Mesodermal cell (in vitro differentiated cells): ENCODE results near the gene FAM3A.

Experiments
- H3K27ac ChIP-seq: 2 replicates; pipeline ENCODE4 v1.7.0; 2013; ENCODE audit warnings: mild to moderate bottlenecking, low read depth, low read length, moderate library complexity; ENCODE audit not compliant: severe bottlenecking
- H3K36me3 ChIP-seq: 2 replicates; pipeline ENCODE4 v1.7.1; 2013; ENCODE audit warnings: mild to moderate bottlenecking, low read length, moderate library complexity; ENCODE audit not compliant: control insufficient read depth, insufficient read depth
- H3K4me1 ChIP-seq: one replicate; pipeline ENCODE4 v1.7.1; 2013; ENCODE audit warnings: mild to moderate bottlenecking, low read length; ENCODE audit not compliant: insufficient read depth, control insufficient read depth, poor library complexity, severe bottlenecking
- H3K4me3 ChIP-seq: 2 replicates; pipeline ENCODE4 v1.7.0; 2013; ENCODE audit warnings: low read length, control low read depth, mild to moderate bottlenecking; ENCODE audit not compliant: insufficient read depth, poor library complexity, severe bottlenecking; ENCODE audit errors: extremely low read depth
- H3K9me3 ChIP-seq: 2 replicates; pipeline ENCODE4 v1.7.1; 2013; ENCODE audit warnings: mild to moderate bottlenecking, low read length, moderate library complexity; ENCODE audit not compliant: control insufficient read depth
- WGBS, 2 experiments: methylation state at CpG; one replicate each; pipeline ENCODE4 v1.1.5; 2013; ENCODE audit warnings: missing lambda C conversion rate in 2 of 2; ENCODE audit not compliant: insufficient coverage in 2 of 2; 5-methylcytosine and 5-hydroxymethylcytosine counted together

Gene FAM3A

DNA sequence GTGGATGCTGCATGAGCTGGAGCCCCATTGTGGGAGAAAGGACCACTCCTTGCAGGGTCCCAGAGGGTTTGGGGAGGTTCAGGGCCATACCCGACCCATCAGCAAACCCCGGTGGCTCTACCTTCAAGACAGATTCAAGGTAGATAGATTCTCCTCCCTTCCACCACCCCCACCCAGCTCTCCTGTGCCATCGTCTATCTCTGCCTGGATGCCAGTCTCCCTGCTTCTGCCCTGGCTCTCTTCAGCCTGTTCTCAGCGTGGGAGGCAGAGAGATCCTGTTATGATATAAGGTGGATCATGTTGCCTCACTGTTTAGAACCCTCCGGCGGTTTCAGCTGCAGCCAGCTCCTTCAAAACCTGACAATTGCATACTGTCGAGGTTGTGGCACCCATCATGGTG is 42.3 kb downstream of the FAM3A start:
- no peak overlapping the region for H3K4me3 ChIP-seq
- H3K27ac ChIP-seq, result no peak overlapping the region
- WGBS, 2 experiments, result 80% methylated on average over 1 of the region's 7 CpGs; no CpG with 5 or more reads in 1 of the 2 experiments
- no peaks in the 10 kb centered on the region for H3K9me3 ChIP-seq
- peaks cover 22% of the 10 kb centered on the region for H3K36me3 ChIP-seq
- H3K4me1 ChIP-seq, result no peaks in the 10 kb centered on the region

DNA sequence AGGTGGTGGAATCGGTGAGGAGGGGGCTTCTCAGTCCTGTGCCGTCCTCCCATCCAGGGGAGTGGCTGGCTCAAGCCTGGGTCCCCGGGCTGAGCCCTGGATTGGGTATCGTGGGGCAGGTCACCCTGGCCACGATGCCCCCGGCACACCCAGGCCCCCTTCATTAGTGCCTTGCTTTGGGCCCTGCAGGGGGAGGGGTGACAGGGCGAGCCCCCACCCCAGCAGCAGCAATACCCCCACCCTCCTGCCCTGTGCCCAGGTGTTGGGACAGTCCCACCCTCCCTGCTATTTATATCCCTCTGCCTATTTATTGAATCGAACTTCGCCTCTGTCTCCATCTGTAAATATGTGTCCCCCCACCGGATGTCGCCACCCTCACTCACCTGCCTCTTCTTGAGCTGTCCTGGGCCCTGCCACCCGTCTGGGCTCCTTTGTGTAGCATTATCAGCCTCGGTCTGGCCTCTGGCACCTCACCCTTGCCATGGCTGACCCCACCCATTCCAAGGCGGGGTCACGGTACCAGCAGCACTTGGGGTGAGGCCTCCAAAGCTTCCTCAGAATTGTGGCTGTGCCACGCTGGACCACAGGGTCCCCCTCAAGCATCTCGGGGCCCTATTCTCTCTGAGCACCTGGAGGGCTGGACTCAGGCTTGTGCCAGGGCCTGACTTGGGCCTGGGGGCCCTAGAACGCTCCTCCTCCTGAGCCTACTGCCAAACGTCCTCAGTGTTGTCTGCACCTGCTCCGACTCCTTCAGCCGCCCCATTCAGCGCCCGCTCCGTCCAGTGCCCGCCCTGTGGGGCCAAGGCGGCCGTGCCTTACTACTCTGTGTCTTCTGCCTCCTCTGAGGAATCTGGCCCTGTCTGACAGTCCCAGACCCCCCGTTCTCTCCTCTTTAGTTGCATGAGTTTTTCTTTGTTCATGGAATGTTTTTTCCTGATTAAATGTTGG is 43.1 kb downstream of the FAM3A start:
- Histone ChIP-seq H3K4me3 (no peak overlapping the region), H3K36me3 (peaks cover 29% of the 10 kb centered on the region), H3K27ac (no peak overlapping the region), H3K9me3 (no peaks in the 10 kb centered on the region), H3K4me1 (no peaks in the 10 kb centered on the region)
- WGBS, 2 experiments, result 91 to 93% methylated on average over 16 to 17 of the region's 28 CpGs

DNA sequence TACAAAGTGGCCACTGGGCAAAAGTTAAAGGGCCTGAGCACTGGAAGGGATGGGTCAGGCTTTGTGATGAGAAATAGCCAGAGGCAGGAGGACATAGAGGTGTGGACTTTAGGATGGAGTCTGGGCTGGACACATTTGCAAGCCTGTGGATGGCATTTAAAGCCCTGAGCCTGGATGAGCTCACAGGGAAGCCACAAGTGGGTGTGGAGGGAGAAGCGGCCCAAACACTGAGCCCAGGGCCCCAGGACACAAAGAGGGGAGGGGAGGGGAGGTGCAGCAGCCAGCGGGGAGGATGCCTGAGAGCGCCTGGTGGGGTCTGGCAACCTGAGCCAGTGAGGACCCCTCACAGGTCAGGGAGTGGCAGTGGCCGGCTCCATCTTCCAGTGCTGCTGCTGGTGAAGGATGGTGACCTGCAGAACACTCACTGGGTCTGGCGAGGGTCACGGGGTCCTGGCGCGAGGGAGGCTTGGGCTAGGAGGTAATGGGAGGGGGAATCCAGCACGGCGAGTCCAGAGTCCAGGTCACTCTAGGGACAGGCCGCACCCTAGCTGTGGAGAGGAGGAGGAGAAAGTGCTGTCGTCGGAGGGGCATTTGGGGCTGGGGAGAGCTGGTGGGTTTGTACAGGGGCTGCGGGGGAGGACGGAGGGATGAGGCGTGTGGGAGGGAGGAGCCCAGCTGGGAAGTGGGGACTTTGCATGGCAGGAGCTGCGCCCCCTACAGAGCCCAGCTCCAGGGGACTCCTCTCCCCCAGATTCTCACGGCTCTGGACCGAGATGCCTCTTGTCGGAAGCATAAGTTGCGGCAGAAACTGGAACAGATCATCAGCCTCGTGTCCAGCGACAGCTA is 44.0 kb downstream of the FAM3A start:
- Histone ChIP-seq H3K4me1 (no peaks in the 10 kb centered on the region), H3K27ac (no peak overlapping the region), H3K4me3 (no peak overlapping the region), H3K36me3 (peaks cover 29% of the 10 kb centered on the region), H3K9me3 (no peaks in the 10 kb centered on the region)
- 83 to 88% methylated on average over 1 of the region's 23 CpGs for WGBS, 2 experiments

DNA sequence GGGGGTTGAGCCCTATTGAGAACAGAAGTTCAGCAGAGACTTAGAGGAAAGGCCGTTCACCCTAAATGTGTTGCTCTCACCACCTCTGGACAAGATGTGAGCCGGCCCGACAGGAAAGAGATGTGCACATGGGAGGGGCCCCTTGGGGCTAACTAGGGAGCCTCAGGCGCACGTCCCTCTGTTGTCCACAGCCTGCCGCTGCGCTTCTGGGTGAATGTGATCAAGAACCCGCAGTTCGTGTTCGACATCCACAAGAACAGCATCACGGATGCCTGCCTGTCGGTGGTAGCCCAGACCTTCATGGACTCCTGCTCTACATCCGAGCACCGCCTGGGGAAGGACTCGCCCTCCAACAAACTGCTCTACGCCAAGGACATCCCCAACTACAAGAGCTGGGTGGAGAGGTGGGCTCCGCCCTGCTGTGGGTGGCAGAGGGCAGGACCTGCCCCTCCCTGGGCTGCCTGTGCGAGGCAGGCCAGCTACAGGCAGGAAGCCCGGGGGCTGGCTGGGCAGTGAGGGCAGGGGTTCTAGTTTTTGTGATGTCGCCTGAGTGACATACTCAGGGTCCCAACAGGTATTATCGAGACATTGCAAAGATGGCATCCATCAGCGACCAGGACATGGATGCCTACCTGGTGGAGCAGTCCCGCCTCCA is 45.0 kb downstream of the FAM3A start:
- Histone ChIP-seq H3K27ac (no peak overlapping the region), H3K4me3 (no peak overlapping the region), H3K36me3 (peaks cover 32% of the 10 kb centered on the region), H3K4me1 (no peaks in the 10 kb centered on the region), H3K9me3 (no peaks in the 10 kb centered on the region)
- WGBS, 2 experiments, result 95 to 99% methylated on average over 14 to 16 of the region's 23 CpGs

DNA sequence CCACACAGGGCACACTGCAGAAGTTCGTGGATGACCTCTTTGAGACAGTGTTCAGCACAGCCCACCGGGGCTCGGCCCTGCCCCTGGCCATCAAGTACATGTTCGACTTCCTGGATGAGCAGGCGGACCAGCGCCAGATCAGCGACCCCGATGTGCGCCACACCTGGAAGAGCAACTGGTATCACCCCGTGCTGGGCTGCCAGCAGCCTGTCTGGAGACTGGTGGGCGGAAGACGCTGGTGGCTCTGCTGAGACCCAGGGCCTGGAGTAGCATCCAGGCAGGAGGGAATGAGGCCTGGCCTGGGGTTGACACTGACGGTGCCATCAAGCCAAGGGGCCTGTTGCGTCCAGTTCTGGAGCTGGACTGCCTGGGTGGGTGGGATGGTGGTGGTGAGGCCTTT is 45.6 kb downstream of the FAM3A start:
- Histone ChIP-seq H3K36me3 (peaks cover 32% of the 10 kb centered on the region), H3K9me3 (no peaks in the 10 kb centered on the region), H3K4me3 (no peak overlapping the region), H3K27ac (no peak overlapping the region), H3K4me1 (no peaks in the 10 kb centered on the region)
- WGBS, 2 experiments, result 94 to 97% methylated on average over 11 to 12 of the region's 14 CpGs

DNA sequence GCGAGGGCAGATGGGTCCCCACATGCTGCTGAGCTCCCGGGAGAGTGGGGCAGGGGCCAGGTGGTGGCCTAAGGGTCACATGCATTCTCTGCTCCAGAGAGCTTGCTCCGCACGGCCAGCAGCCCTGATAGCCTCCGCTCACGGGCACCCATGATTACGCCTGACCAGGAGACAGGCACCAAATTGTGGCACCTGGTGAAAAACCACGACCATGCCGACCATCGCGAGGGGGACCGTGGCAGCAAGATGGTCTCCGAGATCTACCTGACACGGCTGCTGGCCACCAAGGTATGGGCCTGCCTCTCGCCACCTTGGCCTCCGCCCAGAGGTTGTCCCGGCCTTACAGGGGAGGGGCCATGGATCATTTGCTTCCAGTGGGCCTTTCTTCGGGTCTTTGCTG is 46.2 kb downstream of the FAM3A start:
- 97 to 100% methylated on average over 12 to 14 of the region's 18 CpGs for WGBS, 2 experiments
- peaks cover 33% of the 10 kb centered on the region for H3K36me3 ChIP-seq
- no peak overlapping the region for H3K27ac ChIP-seq
- no peaks in the 10 kb centered on the region for H3K4me1 ChIP-seq
- H3K9me3 ChIP-seq, result no peaks in the 10 kb centered on the region
- no peak overlapping the region for H3K4me3 ChIP-seq

DNA sequence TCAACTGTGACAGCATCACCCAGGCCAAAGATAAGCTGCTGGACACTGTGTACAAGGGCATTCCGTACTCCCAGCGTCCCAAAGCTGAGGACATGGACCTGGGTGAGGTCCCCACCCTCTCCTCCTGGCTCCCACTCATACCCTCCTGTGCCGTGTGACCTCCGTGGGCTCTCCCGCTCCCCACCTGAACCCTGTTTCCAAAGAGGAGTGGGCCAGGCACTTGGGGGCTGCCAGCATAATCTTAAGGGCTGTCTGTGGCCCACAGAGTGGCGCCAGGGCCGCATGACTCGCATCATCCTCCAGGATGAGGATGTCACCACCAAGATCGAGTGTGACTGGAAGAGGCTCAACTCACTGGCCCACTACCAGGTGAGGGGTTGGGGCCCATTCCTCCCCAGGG is 46.9 kb downstream of the FAM3A start:
- H3K9me3 ChIP-seq, result no peaks in the 10 kb centered on the region
- 100% methylated on average over 3 of the region's 9 CpGs; no CpG with 5 or more reads in 1 of the 2 experiments for WGBS, 2 experiments
- peaks cover 41% of the 10 kb centered on the region for H3K36me3 ChIP-seq
- no peak overlapping the region for H3K27ac ChIP-seq
- H3K4me1 ChIP-seq, result no peaks in the 10 kb centered on the region
- H3K4me3 ChIP-seq, result no peak overlapping the region

DNA sequence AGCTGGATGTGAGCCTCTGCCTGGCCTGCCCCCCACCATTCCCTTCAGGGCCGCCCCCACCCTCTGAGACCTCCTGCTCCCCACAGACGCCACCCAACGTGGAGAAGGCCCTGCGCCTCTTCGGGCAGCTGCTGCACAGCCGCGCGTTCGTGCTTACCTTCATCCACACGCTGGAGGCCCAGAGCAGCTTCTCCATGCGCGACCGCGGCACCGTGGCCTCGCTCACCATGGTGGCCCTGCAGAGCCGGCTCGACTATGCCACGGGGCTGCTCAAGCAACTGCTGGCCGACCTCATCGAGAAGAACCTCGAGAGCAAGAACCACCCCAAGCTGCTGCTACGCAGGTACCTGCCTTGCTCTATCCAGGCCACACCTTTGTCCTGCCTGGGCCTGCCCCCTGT is 47.8 kb downstream of the FAM3A start:
- WGBS, 2 experiments, result 98% methylated on average over 10 to 17 of the region's 23 CpGs
- H3K36me3 ChIP-seq, result peaks cover 42% of the 10 kb centered on the region
- H3K9me3 ChIP-seq, result no peaks in the 10 kb centered on the region
- H3K27ac ChIP-seq, result no peak overlapping the region
- H3K4me3 ChIP-seq, result no peak overlapping the region
- no peaks in the 10 kb centered on the region for H3K4me1 ChIP-seq

DNA sequence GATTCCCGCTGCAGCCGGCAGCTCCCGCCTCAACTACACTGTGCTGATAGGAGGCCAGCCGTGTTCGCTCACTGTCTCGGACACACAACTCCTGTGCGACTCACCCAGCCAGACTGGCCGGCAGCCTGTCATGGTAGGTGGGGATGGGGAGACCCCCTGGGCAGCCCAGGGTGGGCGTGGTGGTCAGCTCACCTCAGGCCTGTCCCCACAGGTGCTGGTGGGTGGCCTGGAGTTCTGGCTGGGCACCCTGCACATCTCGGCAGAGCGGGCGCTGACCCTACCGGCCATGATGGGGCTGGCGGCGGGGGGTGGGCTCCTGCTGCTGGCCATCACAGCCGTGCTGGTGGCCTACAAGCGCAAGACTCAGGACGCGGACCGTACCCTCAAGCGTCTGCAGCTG is 48.5 kb downstream of the FAM3A start:
- Histone ChIP-seq H3K27ac (no peak overlapping the region), H3K4me1 (no peaks in the 10 kb centered on the region), H3K36me3 (peaks cover 49% of the 10 kb centered on the region), H3K9me3 (no peaks in the 10 kb centered on the region), H3K4me3 (no peak overlapping the region)
- WGBS, 2 experiments, result 96 to 100% methylated on average over 4 to 9 of the region's 21 CpGs

DNA sequence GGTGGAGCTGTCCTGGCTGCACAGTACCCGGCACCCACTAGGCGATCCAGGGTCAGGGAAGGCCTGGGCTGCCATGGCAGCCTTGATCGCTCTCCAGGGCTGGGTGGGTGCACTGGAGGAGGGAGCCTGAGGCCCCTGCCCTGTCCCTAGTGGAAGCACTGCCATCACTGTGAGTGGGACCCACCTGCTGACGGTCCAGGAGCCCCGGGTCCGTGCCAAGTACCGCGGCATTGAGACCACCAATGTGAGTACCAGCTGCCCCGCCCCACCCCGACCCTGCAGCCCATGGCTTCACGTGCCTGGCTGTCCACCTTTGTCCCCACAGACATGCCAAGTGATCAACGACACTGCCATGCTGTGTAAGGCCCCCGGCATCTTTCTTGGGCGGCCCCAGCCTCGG is 49.1 kb downstream of the FAM3A start:
- H3K9me3 ChIP-seq, result no peaks in the 10 kb centered on the region
- no peak overlapping the region for H3K4me3 ChIP-seq
- no peaks in the 10 kb centered on the region for H3K4me1 ChIP-seq
- 94 to 99% methylated on average over 8 of the region's 15 CpGs for WGBS, 2 experiments
- H3K36me3 ChIP-seq, result peaks cover 50% of the 10 kb centered on the region
- no peak overlapping the region for H3K27ac ChIP-seq
